ENCODE measurements around the gene SLC25A38.

The SLC25A38 gene

DNA sequence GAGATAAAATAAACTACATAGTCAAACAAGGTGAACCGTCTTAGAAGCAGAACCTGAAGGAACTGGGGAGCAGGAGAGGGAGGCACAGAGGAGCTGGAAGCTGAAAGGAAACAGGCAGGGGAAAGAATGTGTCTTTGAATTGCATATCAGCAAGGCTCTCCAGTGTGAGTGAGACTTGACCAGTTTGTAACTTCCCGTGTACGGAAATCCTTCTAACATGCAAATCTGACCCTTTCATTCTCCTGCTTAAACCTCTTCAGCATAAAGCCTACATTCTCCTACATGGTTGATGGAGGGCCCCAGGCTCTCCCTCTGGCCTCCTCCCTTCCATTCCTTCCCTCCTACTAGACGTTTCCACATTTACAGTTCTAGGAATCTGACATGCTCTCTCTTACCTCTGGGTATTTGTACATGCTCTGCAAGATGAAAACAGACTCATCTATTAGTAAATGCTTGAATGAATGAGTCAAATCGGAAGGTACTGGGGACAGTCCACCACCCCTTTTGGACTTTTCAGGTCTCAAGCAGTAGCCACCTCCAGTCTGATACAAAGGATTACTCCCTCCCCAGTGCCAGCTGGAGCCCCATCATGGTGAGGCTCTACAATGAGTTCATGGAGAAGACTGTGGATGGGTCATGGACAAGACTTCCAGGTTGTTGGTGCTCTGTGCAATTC lies 6.1 kb upstream of the SLC25A38 start:
- no peak for DNase-seq (ENCODE audit: low spot score)

DNA sequence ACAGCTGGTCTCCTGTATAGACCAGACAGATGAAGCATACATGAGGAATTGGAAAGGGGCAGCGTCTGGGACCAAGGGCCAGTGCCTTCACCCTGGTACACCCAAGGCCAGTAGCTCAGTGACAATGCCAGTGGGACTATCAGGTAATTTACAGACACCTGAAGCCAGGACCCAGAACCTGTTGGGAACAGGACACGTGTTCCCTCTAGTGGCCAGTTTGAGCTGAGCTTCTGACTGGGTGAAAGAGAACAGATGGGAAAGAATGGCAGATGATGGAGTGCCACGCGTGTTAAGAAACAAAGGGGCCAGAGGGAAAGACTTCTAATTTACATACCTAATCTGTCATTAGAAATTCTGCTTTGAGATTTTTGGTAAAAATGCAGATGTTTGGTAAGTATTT lies 5.1 kb upstream of the SLC25A38 start:
- peak; percentile 73 for DNase-seq (ENCODE audit: low spot score)

GRCh38 chr3:39378957-39379777 lies 4.0 kb upstream of the SLC25A38 start:
- no peak for DNase-seq (ENCODE audit: low spot score)

GRCh38 chr3:39379778-39380155 lies 3.4 kb upstream of the SLC25A38 start:
- DNase-seq (ENCODE audit: low spot score): no peak

DNA sequence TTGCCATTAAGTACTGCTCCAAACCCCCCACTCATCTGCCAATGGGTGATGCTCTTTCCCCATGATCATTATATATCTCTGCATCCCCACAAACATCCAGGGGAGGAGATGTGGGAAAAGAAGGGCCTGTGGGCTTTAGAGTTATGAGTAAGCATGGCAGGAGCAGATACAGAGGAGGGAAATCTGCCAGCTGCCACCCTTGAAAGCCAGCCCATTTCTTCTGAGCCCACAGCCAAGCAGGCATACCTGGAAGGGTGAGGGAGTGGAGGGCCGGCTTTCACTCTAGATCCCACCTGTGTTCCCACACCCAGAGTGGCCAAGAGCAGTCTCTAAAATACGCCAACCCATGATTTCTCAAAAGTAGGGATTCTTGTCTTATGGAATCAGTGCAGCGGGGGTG lies 1.7 kb upstream of the SLC25A38 start:
- DNase-seq (ENCODE audit: low spot score): no peak

DNA sequence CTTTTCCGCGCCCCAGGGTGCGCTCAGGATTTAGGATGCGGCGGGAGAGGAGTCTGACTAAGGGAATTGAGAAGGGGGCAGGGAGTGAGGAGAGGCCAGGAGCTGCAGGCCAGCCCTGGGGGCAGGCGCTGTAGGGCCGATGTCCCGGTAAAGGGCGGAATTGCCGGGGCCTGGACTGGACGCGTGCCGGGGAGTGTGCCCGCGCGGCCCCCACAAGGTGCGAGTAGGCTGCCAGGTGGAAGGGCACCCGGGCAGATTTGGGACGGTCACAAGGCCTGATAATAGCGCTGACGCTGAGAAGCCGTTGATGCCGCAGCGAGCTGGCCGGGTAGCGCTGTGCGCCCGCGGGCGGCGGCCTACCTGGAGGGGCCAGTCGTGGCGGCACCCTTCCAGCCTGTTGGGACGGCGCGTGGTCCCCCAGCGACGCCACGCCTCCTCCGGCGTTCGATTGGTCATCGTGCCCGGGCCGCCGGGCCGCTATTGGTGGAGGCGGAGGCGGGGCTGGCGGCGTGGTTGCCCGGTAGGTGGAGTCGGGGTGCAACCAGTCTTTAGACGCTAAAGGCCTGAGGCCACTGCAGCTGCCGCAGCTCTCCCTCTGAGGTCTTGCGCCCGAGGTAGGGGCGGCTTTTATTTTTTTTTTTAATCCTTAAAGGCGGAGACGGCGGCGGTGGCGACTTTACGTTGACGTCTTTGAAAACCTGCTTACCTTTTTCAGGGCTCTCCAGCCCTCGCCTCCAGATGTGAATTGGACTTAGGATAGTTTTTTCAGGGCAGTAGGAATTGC lies 903 bp downstream of the SLC25A38 start:
- peak; percentile 92 for DNase-seq (ENCODE audit: low spot score)

DNA sequence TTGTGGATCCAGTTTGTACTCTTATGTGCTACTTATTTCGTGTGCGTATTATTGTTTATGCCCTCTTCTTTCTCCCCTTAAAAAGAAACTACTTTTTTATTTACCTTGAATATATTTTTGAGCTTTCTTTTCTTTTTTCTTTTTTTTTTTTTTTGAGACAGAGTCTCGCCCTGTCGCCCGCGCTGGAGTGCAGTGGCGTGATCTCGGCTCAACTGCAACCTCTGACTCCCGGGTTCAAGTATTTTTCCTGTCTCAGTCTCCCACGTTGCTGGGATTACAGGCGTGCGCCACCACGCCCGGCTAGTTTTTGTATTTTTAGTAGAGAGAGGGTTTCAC lies 1.5 kb downstream of the SLC25A38 start:
- DNase-seq (ENCODE audit: low spot score): no peak

DNA sequence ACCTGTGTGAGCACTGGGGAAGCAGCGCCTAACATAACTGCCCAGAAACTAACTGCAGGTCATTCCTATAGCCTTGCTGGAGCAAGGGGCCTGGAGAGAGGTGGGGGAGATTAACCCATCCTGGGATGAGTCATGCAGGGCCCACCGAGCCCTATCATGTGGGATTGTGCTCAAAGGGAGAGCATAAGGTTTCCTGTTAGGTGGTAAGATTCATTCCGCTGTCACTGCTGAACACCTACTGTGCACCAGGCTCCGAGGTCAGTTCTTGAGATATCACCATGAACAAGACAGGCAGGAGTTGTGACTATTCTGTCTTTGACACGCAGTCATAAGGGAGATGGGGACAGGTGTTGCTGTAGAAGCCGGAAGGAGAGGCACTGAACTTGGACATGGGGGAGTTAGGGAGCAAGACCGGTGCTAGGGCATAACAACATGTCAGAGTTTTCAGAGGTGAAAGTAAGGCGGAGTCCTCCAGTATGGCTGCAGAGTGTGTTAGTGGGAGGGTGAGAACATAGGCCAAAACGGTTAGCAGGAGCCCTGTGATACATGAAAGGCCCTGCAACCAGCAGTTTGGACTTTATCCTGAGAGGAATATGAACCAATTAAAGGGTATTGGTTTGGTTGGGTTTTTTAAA lies 2.4 kb downstream of the SLC25A38 start:
- DNase-seq (ENCODE audit: low spot score): no peak

GRCh38 chr3:39386318-39386717 lies 3.1 kb downstream of the SLC25A38 start:
- DNase-seq (ENCODE audit: low spot score): no peak

DNA sequence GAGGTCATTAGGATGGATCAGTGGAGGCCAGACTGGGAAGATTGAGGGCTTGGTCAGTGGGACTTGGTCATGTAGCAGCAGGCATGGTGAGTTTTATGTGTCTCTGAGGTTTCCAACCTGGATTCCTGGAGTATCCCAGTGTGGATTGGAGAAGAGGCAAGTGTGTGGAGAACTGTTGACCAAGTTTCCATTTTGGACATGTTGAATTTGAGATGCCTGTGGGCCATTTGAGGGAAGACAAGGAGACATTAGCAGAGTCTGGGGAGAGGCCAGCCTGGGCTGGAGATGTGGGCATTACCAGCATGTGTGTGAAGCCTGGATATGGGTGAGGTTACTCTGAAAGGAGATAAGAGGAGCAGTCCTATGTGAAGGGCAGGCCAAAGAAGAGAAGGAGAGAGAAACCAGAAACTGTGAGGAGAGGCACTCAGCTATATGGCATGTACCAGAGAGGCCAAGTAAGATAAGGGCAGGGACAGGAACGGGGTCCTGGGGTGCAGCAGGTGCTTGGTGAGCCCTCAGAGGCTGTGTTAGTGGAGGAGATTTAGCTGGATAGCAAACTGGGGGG lies 4.3 kb downstream of the SLC25A38 start:
- no peak for DNase-seq (ENCODE audit: low spot score)

GRCh38 chr3:39388153-39388552 lies 5.0 kb downstream of the SLC25A38 start:
- DNase-seq (ENCODE audit: low spot score): no peak

DNA sequence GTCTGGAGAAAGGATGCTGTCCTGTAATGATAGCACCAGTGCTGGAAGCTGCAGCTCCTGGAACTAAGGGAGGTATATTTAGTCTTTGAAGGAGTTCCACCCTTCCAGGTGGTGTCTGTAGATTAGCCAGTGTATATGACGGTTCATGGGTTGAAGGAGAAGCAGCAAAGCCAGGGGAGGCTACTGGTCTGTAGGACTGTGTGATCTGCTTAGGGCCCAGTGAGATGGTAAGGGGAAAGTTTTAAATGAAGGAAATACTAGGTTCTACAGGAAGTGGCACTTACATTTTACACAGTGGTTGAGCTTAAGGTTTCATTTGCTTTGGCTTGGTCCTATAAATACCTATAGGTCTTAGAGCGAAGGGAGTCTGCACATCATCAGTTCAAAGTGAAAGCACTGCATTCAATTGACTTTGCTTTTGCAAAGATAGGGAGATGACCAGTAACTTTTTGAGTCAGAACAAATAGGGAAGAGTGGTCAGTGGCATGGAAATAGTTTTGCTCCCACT lies 5.6 kb downstream of the SLC25A38 start:
- no peak for DNase-seq (ENCODE audit: low spot score)

DNA sequence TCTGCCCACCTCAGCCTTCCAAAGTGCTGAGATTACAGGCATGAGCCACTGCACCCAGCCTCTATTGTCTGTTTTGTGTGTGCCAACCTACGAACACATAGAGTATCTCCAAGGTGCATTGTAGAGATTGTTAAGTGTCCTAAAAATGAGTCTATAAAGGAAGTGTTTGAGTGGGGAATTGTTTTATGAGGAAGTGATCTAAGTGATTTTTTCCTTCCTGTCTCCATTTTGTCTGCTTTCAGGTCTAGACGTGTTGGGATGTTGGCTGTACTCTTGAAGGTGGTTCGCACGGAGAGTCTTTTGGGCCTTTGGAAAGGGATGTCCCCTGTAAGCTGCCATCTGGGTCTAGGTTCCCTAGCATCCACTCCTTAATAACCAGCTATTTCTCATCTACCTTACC lies 7.0 kb downstream of the SLC25A38 start:
- no peak for DNase-seq (ENCODE audit: low spot score)

DNA sequence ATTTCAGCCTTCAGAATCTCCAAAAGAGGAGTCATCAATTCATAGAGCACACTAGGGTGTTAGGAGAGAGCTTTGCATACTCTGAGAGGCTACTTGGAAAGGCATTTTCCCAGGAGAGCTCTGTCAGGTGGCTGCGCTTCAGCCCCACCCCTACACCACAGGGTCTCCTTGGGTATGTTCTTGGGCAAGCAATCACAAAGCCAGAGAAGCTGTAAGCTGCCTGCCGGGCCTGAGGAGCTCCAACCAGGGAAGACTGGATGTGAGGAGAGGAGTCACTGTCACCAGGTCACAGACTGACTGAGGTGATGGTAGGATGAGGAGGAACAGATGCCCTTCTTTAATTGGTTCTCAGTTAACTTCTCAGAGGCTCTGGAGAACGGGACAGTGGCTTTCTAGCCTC lies 13.5 kb downstream of the SLC25A38 start:
- DNase-seq (ENCODE audit: low spot score): no peak

GRCh38 chr3:39398700-39399099 lies 15.5 kb downstream of the SLC25A38 start:
- DNase-seq (ENCODE audit: low spot score): no peak

GRCh38 chr3:39401983-39402382 lies 18.8 kb downstream of the SLC25A38 start:
- no peak for DNase-seq (ENCODE audit: low spot score)

GRCh38 chr3:39404943-39405686 lies 21.9 kb downstream of the SLC25A38 start:
- DNase-seq (ENCODE audit: low spot score): no peak

DNA sequence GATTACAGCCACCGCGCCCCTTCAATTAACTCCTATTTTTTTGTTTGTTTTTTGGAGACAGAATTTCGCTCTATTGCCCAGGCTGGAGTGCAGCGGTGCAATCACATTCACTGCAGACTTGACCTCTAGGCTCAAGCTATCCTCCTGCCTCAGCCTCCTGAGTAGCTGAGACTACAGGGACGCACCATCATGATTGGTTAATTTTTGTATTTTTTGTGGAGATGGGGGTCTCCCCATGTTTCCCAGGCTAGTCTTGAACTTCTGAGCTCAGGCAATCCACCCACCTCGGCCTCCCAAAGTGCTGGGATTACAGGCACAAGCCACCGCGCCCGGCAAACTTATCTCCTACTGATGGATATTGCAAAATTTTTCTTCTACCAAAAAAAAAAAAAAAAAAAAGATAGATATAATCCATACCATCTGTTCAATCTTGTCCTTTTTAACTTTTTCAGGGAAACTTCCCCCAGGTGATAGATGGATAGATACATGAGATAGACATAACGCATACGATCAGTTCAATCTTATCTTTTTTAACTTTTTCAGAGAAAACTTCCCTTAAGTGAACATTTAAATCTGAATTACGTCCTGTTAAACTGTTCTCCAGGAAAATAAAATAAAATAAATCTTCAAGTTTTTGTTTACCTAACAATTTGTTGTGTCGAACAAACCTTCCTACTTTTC lies 22.7 kb downstream of the SLC25A38 start:
- DNase-seq (ENCODE audit: low spot score): no peak

- peak; percentile 98 for DNase-seq (ENCODE audit: low spot score)
Observed at GRCh38 chr3:39406368-39407258, 23.4 kb downstream of the SLC25A38 start, which contains the start of gene RPSA. TSS of gene RPSA (plus strand) at chr3:39406720. CDS start at chr3:39407654, 934 bp downstream.

GRCh38 chr3:39407259-39407629 lies 24.1 kb downstream of the SLC25A38 start:
- DNase-seq (ENCODE audit: low spot score): no peak

Measured in CD4-positive, alpha-beta T cell treated with Interleukin-6 at 100 ng/mL for 8 hours (primary cell).